Ramos (cell line): ENCODE measurements around the gene PLXND1.

ENCODE experiments used
- in situ Hi-C: fragments of 300-500 bp; cut with MboI; formaldehyde crosslinking; loops from one replicate; pipeline ENCODE4 v1.14.3; 2022; ENCODE audit warnings: low sequenced_read_pairs; ENCODE audit not compliant: unreplicated experiment

Gene PLXND1

DNA sequence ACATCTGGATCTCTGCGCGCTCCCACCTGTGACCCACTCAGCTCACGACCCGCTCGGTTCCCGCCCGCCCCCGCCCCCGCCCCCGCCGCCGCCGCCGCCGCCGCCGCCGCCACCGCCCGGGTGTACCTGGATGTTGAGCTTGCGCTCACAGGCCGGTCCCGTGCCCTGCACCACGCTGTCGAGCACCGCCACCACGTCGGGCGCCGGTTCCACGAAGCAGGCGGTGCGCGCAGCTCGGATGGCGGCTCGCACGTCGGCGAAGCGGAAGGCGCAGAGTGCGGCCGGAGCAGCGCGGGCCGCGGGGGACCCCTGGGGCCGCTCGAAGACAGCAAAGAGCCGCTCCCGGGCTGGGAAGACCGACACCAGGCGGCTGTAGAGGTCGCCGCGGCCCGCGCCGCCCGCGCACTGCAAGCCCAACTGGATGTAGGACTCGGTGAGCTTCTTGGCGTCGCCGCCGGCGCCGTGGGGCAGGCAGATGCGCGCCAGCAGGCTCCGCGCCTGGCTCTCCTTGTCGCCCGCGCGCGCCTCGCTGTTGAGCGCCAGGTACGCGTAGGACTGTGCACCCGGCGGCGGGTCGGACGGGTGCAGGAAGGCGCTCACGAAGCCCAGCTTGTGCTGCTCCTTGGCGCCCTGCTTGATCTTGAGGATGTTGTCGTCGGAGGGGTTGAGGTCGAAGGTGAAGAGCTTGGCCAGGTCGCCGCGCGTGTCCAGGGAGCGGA lies 1.1 kb downstream of the PLXND1 start:
- in situ Hi-C loops: no loop called here

- in situ Hi-C loops: no loop called here
Measured at GRCh38 chr3:129604767-129605166, 1.7 kb downstream of the PLXND1 start.

DNA sequence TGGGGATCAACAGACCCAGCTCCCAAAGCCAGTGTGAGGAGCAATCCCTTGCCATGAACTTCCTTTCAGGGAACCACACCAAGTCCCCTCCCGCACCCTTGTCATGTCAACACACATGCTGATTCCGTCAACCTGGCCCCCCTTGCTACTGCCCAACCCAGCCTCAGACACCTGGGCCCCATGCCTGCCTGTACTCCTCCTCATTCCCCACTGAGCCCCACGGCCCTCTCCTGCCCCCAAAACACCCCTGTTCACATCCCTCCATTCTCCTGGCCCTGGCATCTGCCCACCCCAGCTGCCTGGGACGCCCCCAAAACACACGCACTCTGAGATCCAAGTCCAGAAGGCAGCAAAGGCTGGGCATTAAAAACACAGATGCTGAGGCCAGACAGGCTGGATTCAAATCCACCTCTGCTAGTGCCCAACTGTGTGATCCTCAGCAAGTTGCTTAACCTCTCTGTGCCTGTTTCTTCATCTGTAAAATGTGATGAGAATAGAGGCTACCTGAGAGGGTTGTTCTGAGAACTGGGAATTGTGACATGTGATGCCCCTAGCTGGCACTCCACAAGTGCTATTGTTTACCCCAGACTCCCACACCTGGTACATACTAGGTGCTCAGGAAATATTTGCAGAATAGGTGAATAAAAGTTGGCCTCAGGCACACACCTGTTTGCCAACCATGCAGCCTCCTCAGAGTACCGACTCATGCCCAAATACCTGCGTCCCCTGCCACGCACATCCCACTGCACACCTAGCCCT lies 2.3 kb downstream of the PLXND1 start:
- in situ Hi-C loops: no loop called here

DNA sequence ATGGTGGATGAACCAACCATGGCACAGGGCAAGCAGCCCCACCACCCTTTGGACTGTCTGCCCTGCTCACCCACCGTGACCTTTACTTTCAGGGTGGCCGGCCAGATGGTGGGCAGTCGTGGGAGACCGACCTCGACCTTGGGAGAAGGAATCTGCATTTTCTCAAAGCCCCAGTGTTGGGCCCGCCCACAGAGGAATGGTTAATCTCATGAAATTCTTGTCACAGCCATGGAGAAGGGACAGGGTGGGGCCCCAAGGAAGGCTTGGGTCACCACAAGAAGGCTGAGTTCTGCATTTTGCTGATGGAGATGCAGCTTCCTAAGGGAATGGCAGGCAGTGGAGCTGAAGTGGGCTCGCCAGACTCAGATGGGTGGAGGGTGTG lies 2.9 kb downstream of the PLXND1 start:
- in situ Hi-C loops: no loop called here

- in situ Hi-C loops: no loop called here
Measured at GRCh38 chr3:129602730-129603560, 3.5 kb downstream of the PLXND1 start.

- in situ Hi-C loops: no loop called here
Measured at GRCh38 chr3:129602309-129602708, 4.2 kb downstream of the PLXND1 start.

- in situ Hi-C loops: no loop called here
Measured at GRCh38 chr3:129601713-129602112, 4.8 kb downstream of the PLXND1 start.

GRCh38 chr3:129600348-129600747 lies 6.1 kb downstream of the PLXND1 start:
- in situ Hi-C loops: no loop called here

DNA sequence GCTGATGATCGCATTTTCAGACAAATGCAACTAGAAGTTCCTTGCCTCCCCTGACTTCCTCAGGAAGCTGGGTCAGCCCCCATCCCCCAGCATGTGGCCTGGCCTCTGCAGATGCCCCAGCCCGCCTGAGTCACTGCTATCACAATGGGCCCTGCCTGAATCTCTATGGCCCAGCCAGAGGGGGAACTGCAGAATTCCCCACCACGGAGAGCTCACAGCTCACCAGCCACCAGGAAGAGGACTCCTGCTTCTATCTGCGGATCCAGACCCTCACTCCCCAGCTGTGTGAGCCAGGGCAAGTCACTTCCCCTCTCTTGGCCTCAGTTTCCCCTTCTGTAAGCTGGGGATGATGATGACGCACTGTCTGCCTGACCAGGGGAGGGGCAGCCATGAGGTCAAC lies 6.9 kb downstream of the PLXND1 start:
- in situ Hi-C loops: no loop called here

- in situ Hi-C loops: no loop called here
Measured at GRCh38 chr3:129599073-129599472, 7.4 kb downstream of the PLXND1 start.

GRCh38 chr3:129598484-129598883 lies 8.0 kb downstream of the PLXND1 start:
- in situ Hi-C loops: no loop called here

GRCh38 chr3:129598000-129598381 lies 8.5 kb downstream of the PLXND1 start:
- in situ Hi-C loops: no loop called here

GRCh38 chr3:129597087-129597999 lies 9.1 kb downstream of the PLXND1 start:
- in situ Hi-C loops: no loop called here

GRCh38 chr3:129596194-129597086 lies 10.0 kb downstream of the PLXND1 start:
- in situ Hi-C loops: no loop called here

- in situ Hi-C loops: no loop called here
Measured at GRCh38 chr3:129595544-129596193, 10.8 kb downstream of the PLXND1 start.

DNA sequence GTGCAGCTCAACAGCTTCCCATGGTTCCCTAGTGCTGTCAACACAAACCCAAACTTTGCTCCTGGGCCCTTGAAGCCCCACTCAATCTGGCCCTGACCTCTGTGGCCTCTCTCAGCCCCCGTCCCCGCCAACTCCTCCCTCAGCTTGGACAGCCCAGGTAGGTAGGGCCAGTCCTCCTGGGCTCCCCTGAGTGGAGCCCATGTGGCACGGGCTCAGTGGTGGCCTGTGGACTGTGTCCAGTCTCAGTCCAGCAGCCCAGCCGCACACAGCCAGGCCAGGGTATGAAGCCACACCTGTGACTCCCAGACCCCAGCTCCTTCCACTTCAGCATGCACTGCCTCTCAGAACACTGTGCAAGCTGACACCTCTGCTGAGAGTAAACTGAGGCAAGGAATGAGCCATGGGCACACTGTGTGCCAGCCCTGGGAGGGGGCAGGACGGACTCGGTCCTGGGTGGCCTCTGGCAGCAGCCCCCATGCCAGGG lies 11.5 kb downstream of the PLXND1 start:
- in situ Hi-C loops: no loop called here

- in situ Hi-C loops: no loop called here
Measured at GRCh38 chr3:129594409-129594808, 12.1 kb downstream of the PLXND1 start.

DNA sequence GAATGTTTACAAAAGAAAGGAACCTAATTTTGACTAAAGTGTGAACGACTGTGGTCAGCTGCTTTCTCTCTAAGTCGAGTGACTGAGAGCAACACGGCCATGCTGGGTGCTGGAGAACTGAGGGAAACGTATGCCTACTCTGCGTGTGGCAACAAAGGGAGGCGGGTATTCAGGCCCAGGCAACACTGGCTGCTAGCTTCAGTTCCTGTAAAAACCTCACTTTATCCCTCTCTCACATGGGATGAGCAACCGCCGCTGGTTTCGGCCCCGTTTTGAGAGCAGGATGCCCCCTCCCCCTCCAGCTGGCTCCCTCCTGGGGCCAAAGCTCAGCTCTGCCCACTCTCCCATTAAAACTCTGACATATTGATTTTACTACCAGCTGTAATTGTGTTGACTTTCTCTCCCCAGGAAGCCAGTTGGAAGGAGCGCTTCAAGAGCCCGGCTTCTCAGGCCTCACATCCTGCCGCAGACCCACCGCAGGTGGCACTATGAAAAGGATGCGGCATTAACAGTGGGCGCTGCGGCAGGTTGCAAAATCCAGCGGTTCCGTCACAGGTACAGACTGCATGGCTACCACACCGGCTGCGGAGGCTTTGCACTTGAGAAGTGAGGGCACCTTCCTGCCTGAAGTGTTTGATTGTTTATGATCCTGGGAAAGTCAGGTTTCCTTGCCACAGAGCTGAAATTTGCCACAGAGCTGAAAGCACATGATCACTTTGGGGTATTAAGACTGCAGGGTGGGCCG lies 12.7 kb downstream of the PLXND1 start:
- in situ Hi-C loops: no loop called here
